GM18861 (cell line): ENCODE data around the gene LRRC10.
A peak's percentile ranks its signal among the peaks of the same experiment; 100 is the strongest.
"Not testable (repeated sequence)": the region's sequence is repeated elsewhere in the genome, so short reads cannot be mapped to it uniquely, and the experiment has no call there.

Experiments
- ATAC-seq: cut with Tn5 transposase; IDR thresholded peaks from one replicate; pipeline ENCODE4 v1.9.1; 2021; ENCODE audit not compliant: unreplicated experiment

LRRC10 gene

GRCh38 chr12:69620077-69620476 is 9.4 kb upstream of the LRRC10 start:
- no peak for ATAC-seq

- ATAC-seq, result no peak
These were observed 8.3 kb upstream of the LRRC10 start for GRCh38 chr12:69619050-69619449.

GRCh38 chr12:69616025-69616424 is 5.3 kb upstream of the LRRC10 start:
- no peak for ATAC-seq

GRCh38 chr12:69613351-69613750 is 2.6 kb upstream of the LRRC10 start:
- no peak for ATAC-seq

- ATAC-seq, result no peak
These were observed 581 bp downstream of the LRRC10 start for GRCh38 chr12:69610126-69610525.

- ATAC-seq, result no peak
These were observed 2.6 kb downstream of the LRRC10 start for GRCh38 chr12:69608114-69608513.

GRCh38 chr12:69604275-69604674 is 6.4 kb downstream of the LRRC10 start:
- not testable (repeated sequence) for ATAC-seq

GRCh38 chr12:69603556-69603955 is 7.2 kb downstream of the LRRC10 start:
- not testable (repeated sequence) for ATAC-seq

- no peak for ATAC-seq
These were observed 7.8 kb downstream of the LRRC10 start for GRCh38 chr12:69602954-69603353.

GRCh38 chr12:69601962-69602685 is 8.6 kb downstream of the LRRC10 start:
- no peak for ATAC-seq

GRCh38 chr12:69600804-69601203 is 9.9 kb downstream of the LRRC10 start:
- ATAC-seq, result no peak

- ATAC-seq, result no peak
These were observed 12.4 kb downstream of the LRRC10 start for GRCh38 chr12:69598174-69598753.

GRCh38 chr12:69595689-69596088 is 15.0 kb downstream of the LRRC10 start:
- ATAC-seq, result no peak

- ATAC-seq, result no peak
These were observed 21.6 kb downstream of the LRRC10 start for GRCh38 chr12:69589082-69589481.

- ATAC-seq, result no peak
These were observed 22.2 kb downstream of the LRRC10 start for GRCh38 chr12:69588527-69588926.

- ATAC-seq, result peak; percentile 95
These were observed 25.3 kb downstream of the LRRC10 start, which contains the start of gene CCT2 for GRCh38 chr12:69585189-69586062. CCT2 (plus strand) TSS chr12:69585459; CDS start chr12:69585522, 63 bp downstream.

- no peak for ATAC-seq
These were observed 27.5 kb downstream of the LRRC10 start for GRCh38 chr12:69583203-69583602.

GRCh38 chr12:69580074-69580473 is 30.6 kb downstream of the LRRC10 start:
- ATAC-seq, result no peak

- ATAC-seq, result no peak
These were observed 31.7 kb downstream of the LRRC10 start for GRCh38 chr12:69579029-69579428.

- no peak for ATAC-seq
These were observed 32.4 kb downstream of the LRRC10 start for GRCh38 chr12:69578283-69578682.

GRCh38 chr12:69575346-69575745 is 35.4 kb downstream of the LRRC10 start:
- ATAC-seq, result no peak
